Esophagus squamous epithelium (tissue), 5 donors: Measurements from ENCODE around the gene LGALS7. TPM values are rescaled to one million over a fixed set of nuclear protein-coding genes. Genes with fewer than 3 reads are reported as not detected.
A peak's percentile ranks its signal among the peaks of the same experiment; 100 is the strongest.

Source experiments
- DNase-seq: peaks from one replicate; lab custom pipeline; 2025; lab: John Stamatoyannopoulos, UW
- H3K27ac ChIP-seq, 4 donors: fragments of 200-600 bp; sonication (generic); one replicate each; pipeline ENCODE4 v1.5.1; 2016 to 2019; ENCODE audit warnings: mild to moderate bottlenecking in 1 of 4
- H3K27me3 ChIP-seq, 4 donors: fragments of 200-600 bp; sonication (generic); 1 replicate in 3 of 4; 2 replicates in 1 of 4; pipeline versions ENCODE4 v1.5.1 to v1.6.0; 2017 to 2021; ENCODE audit warnings: antibody characterized with exemption in 1 of 4
- H3K36me3 ChIP-seq, 3 donors: fragments of 200-600 bp; sonication (generic); one replicate each; pipeline ENCODE4 v1.5.1; 2016 to 2019
- H3K4me1 ChIP-seq, 3 donors: fragments of 200-600 bp; sonication (generic); one replicate each; pipeline ENCODE4 v1.5.1; 2017 to 2019
- H3K4me3 ChIP-seq, 4 donors: fragments of 200-600 bp; sonication (generic); 1 replicate in 3 of 4; 2 replicates in 1 of 4; pipeline ENCODE4 v1.5.1; 2016 to 2019; ENCODE audit warnings: mild to moderate bottlenecking in 2 of 4, moderate library complexity in 1 of 4
- H3K9me3 ChIP-seq, 3 donors: fragments of 200-600 bp; sonication (generic); one replicate each; pipeline ENCODE4 v1.5.1; 2016 to 2019
- POLR2A ChIP-seq, 4 donors: fragments of 450-650 bp; IDR thresholded peaks; one replicate each; pipeline ENCODE4 v1.6.1; 2017; ENCODE audit warnings: antibody characterized with exemption in 4 of 4, mild to moderate bottlenecking in 4 of 4, moderate library complexity in 3 of 4
- WGBS, 2 donors: methylation state at CpG; one replicate each; pipeline ENCODE4 v1.1.5; 2018; 5-methylcytosine and 5-hydroxymethylcytosine counted together
- intact Hi-C: fragments of 100-400 bp; cut with DNase I; formaldehyde crosslinking; loops from one replicate; pipeline ENCODE4 v1.15.0; 2022
- total RNA-seq, 4 donors: library from RNA; depleted of rRNA; stranded (reverse); fragments of >200 nt; gene quantifications; one replicate each; pipeline ENCODE4 v1.1.0, GENCODE V29; 2016
- TF ChIP-seq, protein P1 (sequence below), 6 experiments: fragments of 450-650 bp in 4 of 6; fragments of 200-600 bp in 2 of 6; sonication (generic) in 2 of 6; IDR thresholded peaks; one replicate each; pipeline ENCODE4 v1.5.1; 2016 to 2019; ENCODE audit warnings: antibody characterized with exemption in 6 of 6, mild to moderate bottlenecking in 4 of 6, moderate library complexity in 4 of 6
- donor health status: DM: yes; HTN: yes; CAD: no.

The LGALS7 gene
- total RNA-seq, 4 donors from 2014 or later = 7.1 to 266 (median 114) TPM

DNA sequence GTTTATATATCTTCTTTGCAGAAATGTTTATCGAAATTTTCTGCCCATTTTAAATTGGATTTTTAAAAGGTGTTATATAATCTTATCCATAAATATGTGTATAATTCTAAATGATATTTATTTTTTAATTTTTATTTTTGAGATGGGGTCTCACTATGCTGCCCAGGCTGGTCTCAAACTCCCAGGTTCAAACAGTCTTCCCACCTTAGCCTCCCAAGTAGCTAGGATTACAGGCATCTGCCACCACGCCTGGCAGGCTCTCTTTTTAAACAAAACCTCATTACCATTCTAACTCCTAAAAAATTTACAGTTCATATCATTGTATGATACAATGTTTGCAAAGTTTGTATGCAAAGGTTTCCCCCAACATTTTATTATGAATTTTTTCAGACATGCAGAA is 22.8 kb upstream of the LGALS7 start:
- Histone ChIP-seq H3K27ac (no peak overlapping the region), H3K9me3 (no peaks in the 10 kb centered on the region), H3K4me1 (peaks cover 7 to 44% (median 23%) of the 10 kb centered on the region in 3 donors), H3K27me3 (no peaks in the 10 kb centered on the region), H3K36me3 (no peaks in the 10 kb centered on the region), H3K4me3 (no peak overlapping the region)
- intact Hi-C loops = no loop called here
- DNase-seq = no peak
- TF ChIP-seq, protein P1, sequence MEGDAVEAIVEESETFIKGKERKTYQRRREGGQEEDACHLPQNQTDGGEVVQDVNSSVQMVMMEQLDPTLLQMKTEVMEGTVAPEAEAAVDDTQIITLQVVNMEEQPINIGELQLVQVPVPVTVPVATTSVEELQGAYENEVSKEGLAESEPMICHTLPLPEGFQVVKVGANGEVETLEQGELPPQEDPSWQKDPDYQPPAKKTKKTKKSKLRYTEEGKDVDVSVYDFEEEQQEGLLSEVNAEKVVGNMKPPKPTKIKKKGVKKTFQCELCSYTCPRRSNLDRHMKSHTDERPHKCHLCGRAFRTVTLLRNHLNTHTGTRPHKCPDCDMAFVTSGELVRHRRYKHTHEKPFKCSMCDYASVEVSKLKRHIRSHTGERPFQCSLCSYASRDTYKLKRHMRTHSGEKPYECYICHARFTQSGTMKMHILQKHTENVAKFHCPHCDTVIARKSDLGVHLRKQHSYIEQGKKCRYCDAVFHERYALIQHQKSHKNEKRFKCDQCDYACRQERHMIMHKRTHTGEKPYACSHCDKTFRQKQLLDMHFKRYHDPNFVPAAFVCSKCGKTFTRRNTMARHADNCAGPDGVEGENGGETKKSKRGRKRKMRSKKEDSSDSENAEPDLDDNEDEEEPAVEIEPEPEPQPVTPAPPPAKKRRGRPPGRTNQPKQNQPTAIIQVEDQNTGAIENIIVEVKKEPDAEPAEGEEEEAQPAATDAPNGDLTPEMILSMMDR (IDR thresholded peaks at IDR 0.05) = no peak
- TF ChIP-seq POLR2A (IDR thresholded peaks at IDR 0.05) = no peak
- 46 to 51% methylated on average over 2 of the region's 2 CpGs for WGBS, 2 donors

DNA sequence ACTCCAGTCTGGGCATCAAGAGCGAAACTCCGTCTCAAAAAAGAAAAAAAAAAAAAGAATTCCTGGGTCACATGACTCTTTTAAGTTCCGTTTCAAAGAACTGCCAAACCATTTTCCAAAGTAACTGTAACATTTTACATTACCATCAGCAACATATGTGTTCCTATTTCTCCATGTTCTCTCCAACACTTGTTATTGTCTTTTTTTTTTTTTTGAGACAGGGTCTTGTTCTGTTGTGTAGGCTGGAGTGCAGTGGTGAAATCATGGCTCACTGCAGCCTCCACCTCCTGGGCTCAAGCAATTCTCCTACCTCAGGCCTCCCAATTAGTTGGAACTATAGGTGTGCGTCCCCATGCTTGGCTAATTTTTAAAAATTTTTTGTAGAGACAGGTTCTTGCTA is 22.2 kb upstream of the LGALS7 start:
- Histone ChIP-seq H3K4me3 (no peak overlapping the region), H3K9me3 (no peaks in the 10 kb centered on the region), H3K4me1 (peaks cover 7 to 43% (median 23%) of the 10 kb centered on the region in 3 donors), H3K27ac (no peak overlapping the region), H3K36me3 (no peaks in the 10 kb centered on the region), H3K27me3 (no peaks in the 10 kb centered on the region)
- intact Hi-C loops = no loop called here
- TF ChIP-seq, protein P1 (IDR thresholded peaks at IDR 0.05) = no peak
- TF ChIP-seq POLR2A (IDR thresholded peaks at IDR 0.05) = no peak
- WGBS, 2 donors = 90 to 95% methylated on average over 3 to 4 of the region's 4 CpGs
- no peak for DNase-seq

DNA sequence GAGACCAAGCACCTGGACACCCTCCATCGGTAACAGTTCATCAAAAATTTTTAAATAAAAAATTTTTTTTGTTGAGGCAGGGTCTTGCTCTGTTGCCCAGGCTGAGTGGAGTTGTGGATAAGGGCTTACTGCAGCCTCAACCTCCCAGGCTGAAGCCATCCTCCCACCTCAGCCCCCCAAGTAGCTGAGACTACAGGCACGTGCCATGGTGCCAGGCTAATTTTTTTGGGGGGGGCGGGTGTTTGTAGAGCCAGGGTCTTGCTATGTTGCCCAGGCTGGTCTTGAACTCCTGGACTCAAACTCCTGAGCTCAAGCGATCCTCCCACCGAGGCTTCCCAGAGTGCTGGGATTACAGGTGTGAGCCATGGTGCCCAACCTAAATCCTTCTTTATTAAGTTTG is 20.4 kb upstream of the LGALS7 start:
- Histone ChIP-seq H3K4me3 (no peak overlapping the region), H3K9me3 (no peaks in the 10 kb centered on the region), H3K36me3 (no peaks in the 10 kb centered on the region), H3K4me1 (peaks cover 0 to 28% (median 12%) of the 10 kb centered on the region in 3 donors), H3K27ac (peak overlapping the region in 3 of 4 donors; percentile 86 to 91 (median 87)), H3K27me3 (no peaks in the 10 kb centered on the region)
- TF ChIP-seq, protein P1 (IDR thresholded peaks at IDR 0.05) = no peak
- no peak for TF ChIP-seq POLR2A (IDR thresholded peaks at IDR 0.05)
- 64 to 75% methylated on average over 1 to 5 of the region's 5 CpGs for WGBS, 2 donors
- DNase-seq = no peak
- intact Hi-C loops = no loop called here

DNA sequence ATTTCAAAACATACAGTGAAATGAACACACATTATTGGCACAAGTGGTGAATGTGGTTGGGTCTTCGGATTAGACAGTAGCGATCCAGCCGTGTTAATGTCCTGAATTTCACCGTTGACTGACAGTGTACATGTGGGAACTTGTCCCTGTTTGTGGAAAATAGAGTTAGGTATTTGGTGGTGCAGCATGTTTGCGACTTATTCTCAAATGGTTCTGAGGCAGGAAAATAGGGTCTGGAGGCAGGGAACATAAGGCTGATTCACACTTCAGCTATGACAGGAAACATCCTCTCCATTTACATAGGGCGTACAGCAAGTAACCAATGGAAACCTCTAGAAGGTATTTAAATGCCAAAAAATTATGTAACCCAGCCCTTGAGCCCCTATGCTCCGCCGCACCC is 19.9 kb upstream of the LGALS7 start:
- DNase-seq = no peak

More for the DNA sequence above, 19.9 kb upstream of the LGALS7 start:
- no peaks in the 10 kb centered on the region for H3K9me3 ChIP-seq
- peak overlapping the region; percentile 85 to 91 (median 86) for H3K27ac ChIP-seq
- 21 to 49% methylated on average over 8 of the region's 8 CpGs for WGBS, 2 donors
- intact Hi-C loops = no loop called here
- H3K36me3 ChIP-seq = no peaks in the 10 kb centered on the region
- H3K4me3 ChIP-seq = no peak overlapping the region
- H3K4me1 ChIP-seq = peaks cover 0 to 29% (median 12%) of the 10 kb centered on the region in 3 donors
- TF ChIP-seq, protein P1 (IDR thresholded peaks at IDR 0.05) = no peak
- TF ChIP-seq POLR2A (IDR thresholded peaks at IDR 0.05) = no peak
- no peaks in the 10 kb centered on the region for H3K27me3 ChIP-seq
